Activated B cell treated with CpG ODN at 0.5 μM for 24 hours (primary cell): Measurements from ENCODE around the gene PRR19. TPM values are rescaled to one million over a fixed set of nuclear protein-coding genes. Genes with fewer than 3 reads are reported as not detected.

Experiments used
- ATAC-seq: fragments of 200-7000 bp; cut with Tn5 transposase; one replicate; pipeline ENCODE4 v1.10.0; 2021; ENCODE audit warnings: low read depth, mild to moderate bottlenecking, moderate library complexity
- CTCF ChIA-PET: fragments of 350-600 bp; sonication (Branson Sonifier 250); formaldehyde crosslinking; loops from one replicate; lab custom pipeline; 2021; ENCODE audit warnings: antibody characterized with exemption; lab: Charles Lee
- POLR2A ChIA-PET: fragments of 350-600 bp; sonication (Branson Sonifier 250); formaldehyde crosslinking; loops from one replicate; lab custom pipeline; 2021; ENCODE audit warnings: antibody characterized with exemption; lab: Charles Lee
- DNase-seq: peaks from one replicate; pipeline ENCODE4 v3.0.0; 2022
- H3K27ac Mint-ChIP-seq: one replicate; pipeline ENCODE4 v1.8.0; 2020; ENCODE audit warnings: mixed read lengths
- H3K27me3 Mint-ChIP-seq: one replicate; pipeline ENCODE4 v1.8.0; 2021; ENCODE audit warnings: mixed read lengths
- H3K36me3 Mint-ChIP-seq: one replicate; pipeline ENCODE4 v1.8.0; 2021; ENCODE audit warnings: low read depth, mixed read lengths
- H3K4me1 Mint-ChIP-seq: one replicate; pipeline ENCODE4 v1.8.0; 2021; ENCODE audit warnings: mixed read lengths
- H3K4me3 Mint-ChIP-seq: one replicate; pipeline ENCODE4 v1.8.0; 2020; ENCODE audit warnings: mild to moderate bottlenecking, mixed read lengths
- H3K9me3 Mint-ChIP-seq: one replicate; pipeline ENCODE4 v1.8.0; 2020; ENCODE audit warnings: mixed read lengths
- CTCF ChIP-seq: fragments of 200-600 bp; IDR thresholded peaks from one replicate; pipeline ENCODE4 v1.8.0; 2022; ENCODE audit warnings: antibody characterized with exemption, mild to moderate bottlenecking
- intact Hi-C: fragments of 100-400 bp; cut with micrococcal nuclease; formaldehyde crosslinking; loops from one replicate; pipeline ENCODE4 v1.15.1; 2024
- total RNA-seq: library from RNA; stranded (reverse); gene quantifications from 2 replicates; pipeline ENCODE4 v1.2.3, GENCODE V29; 2022

PRR19 gene
- total RNA-seq, 1 donor from 2014 or later: 0.33 TPM

DNA sequence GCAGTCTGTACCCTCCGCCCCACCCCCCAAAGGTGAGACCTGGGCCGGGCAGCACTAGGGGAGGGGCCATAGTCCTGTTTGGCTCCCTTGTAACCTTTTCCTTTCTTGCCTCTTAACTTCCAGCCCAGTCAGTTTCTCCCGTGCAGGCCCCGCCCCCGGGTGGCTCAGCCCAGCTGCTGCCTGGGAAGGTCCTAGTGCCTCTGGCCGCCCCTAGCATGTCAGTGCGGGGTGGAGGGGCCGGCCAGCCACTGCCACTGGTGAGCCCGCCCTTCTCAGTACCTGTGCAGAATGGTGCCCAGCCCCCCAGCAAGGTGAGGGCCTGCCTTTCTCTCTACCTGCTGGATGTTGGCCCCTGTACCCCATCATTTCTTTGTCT lies 10.5 kb upstream of the PRR19 start:
- ChIA-PET CTCF (no interaction called here), POLR2A (no interaction called here)
- H3K36me3 Mint-ChIP-seq: peaks cover 70% of the 10 kb centered on the region
- ATAC-seq (no peak), DNase-seq (no peak)
- intact Hi-C loops: loop anchor here (1.0 kb wide), 1 partner anchor 158 kb away; no protein-coding TSS in a partner anchor
- H3K4me1 Mint-ChIP-seq: peaks cover 15% of the 10 kb centered on the region
- H3K27me3 Mint-ChIP-seq: no peaks in the 10 kb centered on the region
- no peak overlapping the region for H3K27ac Mint-ChIP-seq
- no peak for TF ChIP-seq CTCF
- no peaks in the 10 kb centered on the region for H3K9me3 Mint-ChIP-seq
- H3K4me3 Mint-ChIP-seq: no peak overlapping the region

GRCh38 chr19:42292042-42292960 lies 9.6 kb upstream of the PRR19 start:
- Mint-ChIP-seq H3K27me3 (no peaks in the 10 kb centered on the region), H3K4me3 (no peak overlapping the region), H3K36me3 (peaks cover 67% of the 10 kb centered on the region), H3K4me1 (peaks cover 10% of the 10 kb centered on the region), H3K27ac (no peak overlapping the region), H3K9me3 (no peaks in the 10 kb centered on the region)
- ChIA-PET POLR2A (no interaction called here), CTCF (no interaction called here)
- TF ChIP-seq CTCF: no peak
- no peak for ATAC-seq
- intact Hi-C loops: no loop called here
- no peak for DNase-seq

DNA sequence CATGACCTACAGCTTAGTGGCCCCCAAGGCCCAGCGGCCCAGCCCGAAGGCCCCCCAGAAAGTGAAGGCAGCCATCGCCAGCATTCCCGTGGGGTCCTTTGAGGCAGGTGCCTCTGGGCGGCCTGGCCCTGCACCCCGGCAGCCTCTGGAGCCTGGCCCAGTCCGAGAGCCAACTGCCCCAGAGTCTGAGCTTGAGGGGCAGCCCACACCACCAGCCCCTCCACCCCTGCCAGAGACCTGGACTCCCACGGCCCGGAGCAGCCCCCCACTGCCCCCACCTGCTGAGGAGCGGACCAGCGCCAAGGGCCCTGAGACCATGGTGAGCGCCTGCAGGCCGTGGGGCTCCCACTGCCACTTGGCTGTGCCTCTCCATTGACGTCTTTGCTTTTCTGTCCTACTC lies 9.0 kb upstream of the PRR19 start:
- Mint-ChIP-seq H3K27ac (no peak overlapping the region), H3K4me3 (no peak overlapping the region), H3K9me3 (no peaks in the 10 kb centered on the region), H3K4me1 (peaks cover 9% of the 10 kb centered on the region), H3K36me3 (peaks cover 62% of the 10 kb centered on the region), H3K27me3 (no peaks in the 10 kb centered on the region)
- no peak for DNase-seq
- intact Hi-C loops: no loop called here
- ATAC-seq: no peak
- TF ChIP-seq CTCF: no peak
- ChIA-PET CTCF (no interaction called here), POLR2A (no interaction called here)

- no peak overlapping the region for H3K4me3 Mint-ChIP-seq
- H3K36me3 Mint-ChIP-seq: peaks cover 57% of the 10 kb centered on the region
- intact Hi-C loops: no loop called here
- no peaks in the 10 kb centered on the region for H3K9me3 Mint-ChIP-seq
- DNase-seq (no peak), ATAC-seq (no peak)
- POLR2A ChIA-PET: interaction anchor here (0.6 to 0.9 kb wide), 2 partner anchors 15 to 22 kb away, joined by 3 to 7 read pairs; no protein-coding TSS in a partner anchor
- H3K4me1 Mint-ChIP-seq: peaks cover 9% of the 10 kb centered on the region
- H3K27ac Mint-ChIP-seq: no peak overlapping the region
- no peaks in the 10 kb centered on the region for H3K27me3 Mint-ChIP-seq
- no peak for TF ChIP-seq CTCF
- CTCF ChIA-PET: no interaction called here
These were observed 8.4 kb upstream of the PRR19 start for GRCh38 chr19:42293540-42293939.

- Mint-ChIP-seq H3K9me3 (no peaks in the 10 kb centered on the region), H3K27ac (no peak overlapping the region), H3K36me3 (peaks cover 53% of the 10 kb centered on the region), H3K4me1 (peaks cover 9% of the 10 kb centered on the region), H3K27me3 (no peaks in the 10 kb centered on the region), H3K4me3 (no peak overlapping the region)
- ChIA-PET CTCF (interaction anchor here (3.6 kb wide), 1 partner anchor 161 kb away, joined by 26 read pairs; the partner anchor contains the start of gene POU2F2), POLR2A (interaction anchor here (0.6 to 1.3 kb wide), 3 partner anchors 15 to 22 kb away, joined by 3 to 7 read pairs (median 3); no protein-coding TSS in a partner anchor)
- DNase-seq (no peak), ATAC-seq (no peak)
- TF ChIP-seq CTCF: no peak
- intact Hi-C loops: no loop called here
These were observed 8.0 kb upstream of the PRR19 start for GRCh38 chr19:42293948-42294347.
